Endothelial cell of umbilical vein (primary cell): ENCODE data around the gene CTNND2. TPM values are rescaled to one million over a fixed set of nuclear protein-coding genes. Genes with fewer than 3 reads are reported as not detected.

Experiments
- BruUV-seq: library from RNA; stranded (reverse); fragments of 400-500 nt; replicated peaks from 2 replicates; lab custom pipeline; 2021; lab: Mats Ljungman, UMichigan
- CTCF ChIA-PET: fragments of 300-600, 350-600 bp; sonication (Branson Sonifier 250); formaldehyde crosslinking; loops from one replicate; lab custom pipeline; 2021; ENCODE audit warnings: antibody characterized with exemption, inconsistent platforms; lab: Charles Lee
- POLR2A ChIA-PET: fragments of 300-600, 350-600 bp; sonication (Branson Sonifier 250); formaldehyde crosslinking; loops from one replicate; lab custom pipeline; 2021; ENCODE audit warnings: antibody characterized with exemption, inconsistent platforms; lab: Charles Lee
- DNase-seq: peaks from one replicate; pipeline ENCODE4 v3.0.0-alpha.2; 2011; ENCODE audit warnings: low read depth, low spot score
- FAIRE-seq: peaks from 2 replicates; lab custom pipeline; 2011; peaks lifted over from hg19 to GRCh38; lab: Jason Lieb, UNC
- H2AFZ ChIP-seq: 2 replicates; pipeline ENCODE4 v1.6.0; 2012; ENCODE audit warnings: low read depth, low read length, control low read depth, inconsistent platforms
- H3K27ac ChIP-seq: 2 replicates; pipeline ENCODE4 v1.5.1; 2011; ENCODE audit warnings: low read depth, mild to moderate bottlenecking, control low read depth, low read length, moderate library complexity; ENCODE audit not compliant: insufficient read depth
- H3K27me3 ChIP-seq, 2 experiments: 2 replicates each; pipeline versions ENCODE4 v1.6.0 to v1.6.1; 2011; ENCODE audit warnings: low read length in 2 of 2, mixed read lengths in 1 of 2; ENCODE audit not compliant: control insufficient read depth in 2 of 2, insufficient read depth in 2 of 2
- H3K36me3 ChIP-seq, 2 experiments: 2 replicates in 1 of 2; 3 replicates in 1 of 2; pipeline ENCODE4 v1.5.1; 2011; ENCODE audit warnings: low read length in 2 of 2, mild to moderate bottlenecking in 1 of 2, moderate library complexity in 1 of 2; ENCODE audit not compliant: control insufficient read depth in 2 of 2, insufficient read depth in 2 of 2; ENCODE audit errors: extremely low read depth in 1 of 2
- H3K4me1 ChIP-seq: 3 replicates; pipeline ENCODE4 v1.5.1; 2011; ENCODE audit warnings: mild to moderate bottlenecking, low read length; ENCODE audit not compliant: control insufficient read depth, insufficient read depth; ENCODE audit errors: extremely low read depth
- H3K4me2 ChIP-seq: 2 replicates; pipeline ENCODE4 v1.6.1; 2011; ENCODE audit warnings: low read length, control low read depth, mixed read lengths; ENCODE audit not compliant: insufficient read depth
- H3K4me3 ChIP-seq, 3 experiments: fragments of 200-600 bp in 1 of 3; sonication (generic), shearing (Covaris generic) in 1 of 3; replicated peaks in 1 of 3; 2 replicates each; pipeline ENCODE4 v1.5.1; 2011 to 2016; ENCODE audit warnings: control low read depth in 3 of 3, low read length in 3 of 3, mild to moderate bottlenecking in 2 of 3, inconsistent platforms in 1 of 3, low read depth in 1 of 3, moderate library complexity in 1 of 3; ENCODE audit not compliant: insufficient read depth in 1 of 3
- H3K79me2 ChIP-seq: 2 replicates; pipeline ENCODE4 v1.6.0; 2012; ENCODE audit warnings: low read length, inconsistent platforms; ENCODE audit not compliant: control insufficient read depth, insufficient read depth
- H3K9ac ChIP-seq: replicated peaks from 2 replicates; pipeline ENCODE3; 2011; ENCODE audit warnings: low read length, control low read depth; ENCODE audit not compliant: insufficient read depth; ENCODE audit errors: extremely low read depth
- H3K9me1 ChIP-seq: replicated peaks from 3 replicates; pipeline ENCODE4 v1.6.0; 2011; ENCODE audit warnings: mild to moderate bottlenecking, low read length; ENCODE audit not compliant: control insufficient read depth, insufficient read depth; ENCODE audit errors: extremely low read depth
- H3K9me3 ChIP-seq: replicated peaks from 2 replicates; pipeline ENCODE4 v1.5.1; 2012; ENCODE audit warnings: low read length, inconsistent platforms; ENCODE audit not compliant: control insufficient read depth, insufficient read depth
- H4K20me1 ChIP-seq: replicated peaks from 2 replicates; pipeline ENCODE3; 2011; ENCODE audit warnings: mild to moderate bottlenecking, low read length; ENCODE audit not compliant: control insufficient read depth, insufficient read depth; ENCODE audit errors: extremely low read depth
- EZH2 ChIP-seq: IDR thresholded peaks from 2 replicates; pipeline ENCODE4 v1.6.1; 2012; ENCODE audit warnings: borderline replicate concordance, low read depth, mild to moderate bottlenecking, moderate library complexity, low read length, inconsistent platforms; ENCODE audit not compliant: severe bottlenecking
- FOS ChIP-seq: IDR thresholded peaks from 2 replicates; pipeline ENCODE4 v1.6.1; 2011; ENCODE audit warnings: mild to moderate bottlenecking, low read length, moderate library complexity, borderline replicate concordance; ENCODE audit not compliant: insufficient read depth
- GATA2 ChIP-seq: IDR thresholded peaks from 2 replicates; pipeline ENCODE4 v1.7.0; 2011; ENCODE audit warnings: low read depth, mild to moderate bottlenecking, moderate library complexity, mixed read lengths, low read length; ENCODE audit not compliant: insufficient read length, insufficient read depth
- JUN ChIP-seq: IDR thresholded peaks from 2 replicates; pipeline ENCODE4 v1.6.1; 2011; ENCODE audit warnings: borderline replicate concordance, low read depth; ENCODE audit not compliant: insufficient read length, insufficient read depth
- MYC ChIP-seq: IDR thresholded peaks from one replicate; pipeline ENCODE4 v1.6.1; 2011; ENCODE audit warnings: mild to moderate bottlenecking, low read depth, low read length
- POLR2A ChIP-seq: IDR thresholded peaks from 2 replicates; pipeline ENCODE4 v1.6.1; 2012; ENCODE audit warnings: low read depth, mild to moderate bottlenecking, control low read depth, low read length
- POLR2AphosphoS5 ChIP-seq: IDR thresholded peaks from 2 replicates; pipeline ENCODE4 v1.6.1; 2012; ENCODE audit warnings: low read depth, mild to moderate bottlenecking, control low read depth, low read length, moderate library complexity; ENCODE audit not compliant: insufficient read depth
- dilution Hi-C: fragments of 300-500 bp; cut with MboI; formaldehyde crosslinking; loops from one replicate; pipeline ENCODE4 v1.15.0; 2019; ENCODE audit warnings: low sequenced_read_pairs; ENCODE audit not compliant: extremely low pct_ligation_motif_present
- intact Hi-C: fragments of 100-400 bp; cut with micrococcal nuclease; formaldehyde crosslinking; loops from one replicate; pipeline ENCODE4 v1.10.0; 2022
- polyA plus RNA-seq, 4 experiments: library from polyadenylated mRNA; depleted of rRNA in 3 of 4; stranded (reverse) in 3 of 4; unstranded in 1 of 4; fragments of >200 nt; gene quantifications; 2 replicates each; pipeline versions ENCODE4 v1.2.1 to v1.2.3, GENCODE V29; 2011 to 2012; ENCODE audit warnings: missing spikeins in 1 of 4
- total RNA-seq: library from RNA; stranded (reverse); gene quantifications from 2 replicates; pipeline ENCODE4 v1.2.3, GENCODE V29; 2021
- TF ChIP-seq, protein P1 (sequence below), 2 donors: IDR thresholded peaks; 1 replicate in 1 of 2; 2 replicates in 1 of 2; pipeline ENCODE4 v1.5.1; 2011; ENCODE audit warnings: low read length in 2 of 2, mild to moderate bottlenecking in 2 of 2, moderate library complexity in 2 of 2, control low read depth in 1 of 2, inconsistent platforms in 1 of 2, low read depth in 1 of 2; ENCODE audit not compliant: insufficient read depth in 1 of 2; ENCODE audit errors: extremely low read depth in 1 of 2
- TF ChIP-seq, protein P2 (sequence below): IDR thresholded peaks from 2 replicates; pipeline ENCODE4 v1.6.1; 2011; ENCODE audit not compliant: insufficient read depth, insufficient read length

CTNND2 gene
- total and polyA plus RNA-seq, 2 donors (not counting 3 experiments of a cell fraction or from before 2014, with no cell fraction given) = not detected

DNA sequence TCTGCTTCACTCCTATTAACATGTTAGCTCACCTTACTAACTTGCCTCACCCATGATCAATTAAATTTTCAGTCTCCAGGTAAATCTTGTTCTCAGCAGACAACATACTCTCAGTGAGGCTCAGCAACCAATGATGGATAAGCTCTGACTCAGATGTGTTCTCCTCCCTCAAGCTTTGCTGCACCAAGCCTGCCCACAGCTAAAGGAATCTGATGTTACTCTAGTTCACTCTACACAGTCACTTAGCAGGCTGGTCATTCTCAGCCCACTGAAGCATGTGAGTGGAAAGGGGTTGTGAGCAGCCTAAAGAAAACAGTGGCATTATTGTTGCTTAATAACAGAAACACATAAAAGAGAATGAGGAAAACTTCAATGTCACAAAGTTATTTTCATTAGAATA is 37.3 kb upstream of the CTNND2 start:
- TF ChIP-seq FOS (no peak), POLR2A (no peak), EZH2 (no peak), JUN (no peak), MYC (no peak), POLR2AphosphoS5 (no peak), GATA2 (no peak)
- TF ChIP-seq, protein P1, sequence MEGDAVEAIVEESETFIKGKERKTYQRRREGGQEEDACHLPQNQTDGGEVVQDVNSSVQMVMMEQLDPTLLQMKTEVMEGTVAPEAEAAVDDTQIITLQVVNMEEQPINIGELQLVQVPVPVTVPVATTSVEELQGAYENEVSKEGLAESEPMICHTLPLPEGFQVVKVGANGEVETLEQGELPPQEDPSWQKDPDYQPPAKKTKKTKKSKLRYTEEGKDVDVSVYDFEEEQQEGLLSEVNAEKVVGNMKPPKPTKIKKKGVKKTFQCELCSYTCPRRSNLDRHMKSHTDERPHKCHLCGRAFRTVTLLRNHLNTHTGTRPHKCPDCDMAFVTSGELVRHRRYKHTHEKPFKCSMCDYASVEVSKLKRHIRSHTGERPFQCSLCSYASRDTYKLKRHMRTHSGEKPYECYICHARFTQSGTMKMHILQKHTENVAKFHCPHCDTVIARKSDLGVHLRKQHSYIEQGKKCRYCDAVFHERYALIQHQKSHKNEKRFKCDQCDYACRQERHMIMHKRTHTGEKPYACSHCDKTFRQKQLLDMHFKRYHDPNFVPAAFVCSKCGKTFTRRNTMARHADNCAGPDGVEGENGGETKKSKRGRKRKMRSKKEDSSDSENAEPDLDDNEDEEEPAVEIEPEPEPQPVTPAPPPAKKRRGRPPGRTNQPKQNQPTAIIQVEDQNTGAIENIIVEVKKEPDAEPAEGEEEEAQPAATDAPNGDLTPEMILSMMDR (IDR thresholded peaks at IDR 0.05; ENCODE audit: extremely low read depth in 1 of 2, insufficient read depth in 1 of 2, low read depth in 1 of 2, low read length in 2 of 2) = no peak
- TF ChIP-seq, protein P2, sequence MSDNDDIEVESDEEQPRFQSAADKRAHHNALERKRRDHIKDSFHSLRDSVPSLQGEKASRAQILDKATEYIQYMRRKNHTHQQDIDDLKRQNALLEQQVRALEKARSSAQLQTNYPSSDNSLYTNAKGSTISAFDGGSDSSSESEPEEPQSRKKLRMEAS = no peak
- H3K9ac ChIP-seq = no peak overlapping the region

More for the DNA sequence above, 37.3 kb upstream of the CTNND2 start:
- Histone ChIP-seq H3K9me3 (peaks cover 2% of the 10 kb centered on the region), H3K36me3 (no peaks in the 10 kb centered on the region), H3K4me1 (no peaks in the 10 kb centered on the region), H3K4me2 (no peak overlapping the region), H3K27ac (no peak overlapping the region), H3K9me1 (no peaks in the 10 kb centered on the region), H2AFZ (no peak overlapping the region), H3K79me2 (no peaks in the 10 kb centered on the region), H3K27me3 (no peaks in the 10 kb centered on the region), H3K4me3 (no peak overlapping the region), H4K20me1 (no peaks in the 10 kb centered on the region)
- FAIRE-seq (no peak), DNase-seq (no peak)
- POLR2A ChIA-PET = no interaction called here
- dilution Hi-C loops (no loop called here), intact Hi-C loops (no loop called here)
- no TSS peak for BruUV-seq
- CTCF ChIA-PET = no interaction called here
